Measurements from ENCODE around the gene TPRN.

The TPRN gene

DNA sequence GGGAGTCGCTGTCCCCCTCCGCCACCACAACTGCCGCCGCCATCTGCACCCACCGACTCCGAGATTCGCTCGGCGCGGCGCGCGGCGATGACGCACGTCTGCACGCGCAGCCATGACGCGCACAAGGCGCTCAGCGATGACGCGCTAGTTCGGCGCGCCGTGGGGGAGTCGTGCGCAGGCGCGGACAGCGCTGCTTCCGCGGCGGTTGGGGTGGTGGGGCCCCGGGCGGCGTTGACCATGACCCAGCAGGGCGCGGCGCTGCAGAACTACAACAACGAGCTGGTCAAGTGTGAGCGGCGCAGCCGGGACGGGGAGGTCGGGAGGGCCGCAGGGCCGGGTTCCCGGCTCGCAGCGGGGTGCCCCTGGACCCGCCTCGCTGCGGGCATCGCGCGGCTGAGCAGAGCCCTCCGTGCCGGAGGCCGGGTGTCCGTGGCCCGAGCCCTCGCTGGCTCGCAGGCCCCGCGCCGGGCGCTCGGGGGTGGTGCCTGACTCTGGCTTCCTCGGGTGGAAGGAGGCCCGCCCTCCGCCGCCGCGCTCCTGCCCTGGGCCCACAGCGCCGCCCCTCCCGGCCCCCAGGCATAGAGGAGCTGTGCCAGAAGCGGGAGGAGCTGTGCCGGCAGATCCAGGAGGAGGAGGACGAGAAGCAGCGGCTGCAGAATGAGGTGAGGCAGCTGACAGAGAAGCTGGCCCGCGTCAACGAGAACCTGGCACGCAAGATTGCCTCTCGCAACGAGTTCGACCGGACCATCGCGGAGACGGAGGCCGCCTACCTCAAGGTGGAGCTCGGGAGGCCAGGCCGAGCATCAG lies 11.8 kb downstream of the TPRN start, which contains the start of the genes ANAPC2 and SSNA1:
Gene ANAPC2, minus strand, starts transcription at position 71 of the 807 bp plus-strand sequence. Its CDS starts 28 bp downstream, at position 43.
Gene SSNA1, plus strand, starts transcription at position 187 of the 807 bp plus-strand sequence. Its CDS starts 51 bp downstream, at position 238.
- H3F3A ChIP-seq (ENCODE audit: insufficient read depth), result no peaks in the 10 kb centered on the region
- H3K9me2 ChIP-seq (replicated peaks; ENCODE audit: insufficient read depth, low read length), result no peaks in the 10 kb centered on the region
- peak within 1 kb of the TSS; percentile 85 for H3K27ac ChIP-seq (ENCODE audit: low read depth, low read length)
- H3K4me2 ChIP-seq (ENCODE audit: low read depth, low read length, poor library complexity, severe bottlenecking), result peak within 1 kb of the TSS; percentile 79
- H3K36me3 ChIP-seq (ENCODE audit: low read length), result no peaks in the 10 kb centered on the region
- H3K9ac ChIP-seq (ENCODE audit: low read length), result peak within 1 kb of the TSS; percentile 97
- peaks cover 20% of the 10 kb centered on the region for H3K79me2 ChIP-seq (ENCODE audit: insufficient read depth, low read length)
- no peaks in the 10 kb centered on the region for H4K20me1 ChIP-seq (ENCODE audit: low read depth, low read length)
- no peaks in the 10 kb centered on the region for H3K27me3 ChIP-seq (ENCODE audit: low read length)
- TF ChIP-seq EZH2phosphoT487 (conservative IDR thresholded peaks at IDR 0.05; ENCODE audit: low read length), result no peak
- TF ChIP-seq, protein P1, sequence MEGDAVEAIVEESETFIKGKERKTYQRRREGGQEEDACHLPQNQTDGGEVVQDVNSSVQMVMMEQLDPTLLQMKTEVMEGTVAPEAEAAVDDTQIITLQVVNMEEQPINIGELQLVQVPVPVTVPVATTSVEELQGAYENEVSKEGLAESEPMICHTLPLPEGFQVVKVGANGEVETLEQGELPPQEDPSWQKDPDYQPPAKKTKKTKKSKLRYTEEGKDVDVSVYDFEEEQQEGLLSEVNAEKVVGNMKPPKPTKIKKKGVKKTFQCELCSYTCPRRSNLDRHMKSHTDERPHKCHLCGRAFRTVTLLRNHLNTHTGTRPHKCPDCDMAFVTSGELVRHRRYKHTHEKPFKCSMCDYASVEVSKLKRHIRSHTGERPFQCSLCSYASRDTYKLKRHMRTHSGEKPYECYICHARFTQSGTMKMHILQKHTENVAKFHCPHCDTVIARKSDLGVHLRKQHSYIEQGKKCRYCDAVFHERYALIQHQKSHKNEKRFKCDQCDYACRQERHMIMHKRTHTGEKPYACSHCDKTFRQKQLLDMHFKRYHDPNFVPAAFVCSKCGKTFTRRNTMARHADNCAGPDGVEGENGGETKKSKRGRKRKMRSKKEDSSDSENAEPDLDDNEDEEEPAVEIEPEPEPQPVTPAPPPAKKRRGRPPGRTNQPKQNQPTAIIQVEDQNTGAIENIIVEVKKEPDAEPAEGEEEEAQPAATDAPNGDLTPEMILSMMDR (IDR thresholded peaks at IDR 0.05; ENCODE audit: insufficient read depth, low read length, poor library complexity, severe bottlenecking), result peak; percentile 65
- no peaks in the 10 kb centered on the region for H3K9me3 ChIP-seq (ENCODE audit: insufficient read depth, low read length)
- peak within 1 kb of the TSS; percentile 96 for H3K4me3 ChIP-seq (ENCODE audit: insufficient read depth, low read length, poor library complexity, severe bottlenecking)
- H2AFZ ChIP-seq (ENCODE audit: low read depth, low read length, severe bottlenecking), result peak within 1 kb of the TSS; percentile 90

DNA sequence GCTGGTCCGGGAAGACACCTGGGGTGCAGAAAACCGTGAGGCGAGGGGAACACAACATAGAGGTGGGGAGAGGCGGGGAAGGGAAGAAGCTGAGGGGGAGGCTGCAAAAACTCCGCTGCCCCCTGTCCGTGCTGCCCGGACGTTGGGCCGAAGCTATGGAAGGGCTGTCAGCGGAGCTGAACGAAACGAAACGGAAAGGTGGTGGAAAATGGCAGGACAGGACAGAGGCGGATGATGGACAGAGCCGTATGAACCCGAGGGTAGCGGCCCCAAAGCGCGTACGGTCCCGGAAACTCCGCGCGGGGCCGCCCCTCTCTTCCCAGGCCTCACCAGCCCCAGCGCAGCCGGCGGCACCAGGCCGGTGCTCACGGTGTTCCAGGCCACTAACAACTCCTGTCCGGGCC lies 12.5 kb downstream of the TPRN start:
- peaks cover 20% of the 10 kb centered on the region for H3K79me2 ChIP-seq (ENCODE audit: insufficient read depth, low read length)
- H4K20me1 ChIP-seq (ENCODE audit: low read depth, low read length), result no peaks in the 10 kb centered on the region
- TF ChIP-seq EZH2phosphoT487 (conservative IDR thresholded peaks at IDR 0.05; ENCODE audit: low read length), result no peak
- TF ChIP-seq, protein P1 (IDR thresholded peaks at IDR 0.05; ENCODE audit: insufficient read depth, low read length, poor library complexity, severe bottlenecking), result no peak
- H3K4me2 ChIP-seq (ENCODE audit: low read depth, low read length, poor library complexity, severe bottlenecking), result peak overlapping the region; percentile 79
- peak overlapping the region; percentile 85; the same call in 1 of the 2 replicates for H3K27ac ChIP-seq (ENCODE audit: low read depth, low read length)
- peak overlapping the region; percentile 97 for H3K9ac ChIP-seq (ENCODE audit: low read length)
- H3K4me3 ChIP-seq (ENCODE audit: insufficient read depth, low read length, poor library complexity, severe bottlenecking), result peak overlapping the region; percentile 96
- no peaks in the 10 kb centered on the region for H3K9me2 ChIP-seq (replicated peaks; ENCODE audit: insufficient read depth, low read length)
- no peaks in the 10 kb centered on the region for H3F3A ChIP-seq (ENCODE audit: insufficient read depth)
- H3K9me3 ChIP-seq (ENCODE audit: insufficient read depth, low read length), result no peaks in the 10 kb centered on the region
- no peaks in the 10 kb centered on the region for H3K36me3 ChIP-seq (ENCODE audit: low read length)
- H3K27me3 ChIP-seq (ENCODE audit: low read length), result no peaks in the 10 kb centered on the region
- peak overlapping the region; percentile 90 for H2AFZ ChIP-seq (ENCODE audit: low read depth, low read length, severe bottlenecking)

DNA sequence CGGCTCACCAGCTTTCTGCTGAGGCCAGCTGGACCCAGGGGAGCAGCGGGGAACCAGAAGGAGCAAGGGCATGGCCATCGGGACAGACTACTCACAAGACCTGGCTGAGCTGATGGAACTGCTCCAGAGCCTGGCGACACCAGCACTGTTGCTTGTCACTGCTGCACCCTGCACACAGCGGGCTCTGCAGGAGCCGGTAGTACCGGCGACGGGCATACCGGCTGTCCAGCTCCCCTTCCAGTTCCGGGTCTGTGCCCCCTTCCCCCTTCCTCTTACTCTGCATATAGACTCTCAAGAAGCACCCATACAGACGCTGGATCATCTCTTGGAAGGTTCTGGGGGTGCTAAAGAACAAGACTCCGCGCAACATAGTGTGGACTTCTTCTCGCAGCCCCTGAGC lies 13.2 kb downstream of the TPRN start:
- H2AFZ ChIP-seq (ENCODE audit: low read depth, low read length, severe bottlenecking), result no peak overlapping the region
- H3K9ac ChIP-seq (ENCODE audit: low read length), result peak overlapping the region; percentile 97
- no peaks in the 10 kb centered on the region for H4K20me1 ChIP-seq (ENCODE audit: low read depth, low read length)
- H3K79me2 ChIP-seq (ENCODE audit: insufficient read depth, low read length), result peaks cover 20% of the 10 kb centered on the region
- no peak overlapping the region for H3K27ac ChIP-seq (ENCODE audit: low read depth, low read length)
- no peaks in the 10 kb centered on the region for H3K9me3 ChIP-seq (ENCODE audit: insufficient read depth, low read length)
- H3K9me2 ChIP-seq (replicated peaks; ENCODE audit: insufficient read depth, low read length), result no peaks in the 10 kb centered on the region
- TF ChIP-seq EZH2phosphoT487 (conservative IDR thresholded peaks at IDR 0.05; ENCODE audit: low read length), result no peak
- TF ChIP-seq, protein P1 (IDR thresholded peaks at IDR 0.05; ENCODE audit: insufficient read depth, low read length, poor library complexity, severe bottlenecking), result no peak
- no peaks in the 10 kb centered on the region for H3F3A ChIP-seq (ENCODE audit: insufficient read depth)
- peak overlapping the region; percentile 79 for H3K4me2 ChIP-seq (ENCODE audit: low read depth, low read length, poor library complexity, severe bottlenecking)
- H3K4me3 ChIP-seq (ENCODE audit: insufficient read depth, low read length, poor library complexity, severe bottlenecking), result peak overlapping the region; percentile 96
- no peaks in the 10 kb centered on the region for H3K36me3 ChIP-seq (ENCODE audit: low read length)
- no peaks in the 10 kb centered on the region for H3K27me3 ChIP-seq (ENCODE audit: low read length)
